HepG2 (cell line): ENCODE data around the gene KRT34. TPM values are rescaled to one million over a fixed set of nuclear protein-coding genes. Genes with fewer than 3 reads are reported as not detected.

ENCODE experiments used
- ARID3A ChIP-seq: IDR thresholded peaks from 2 replicates; pipeline ENCODE4 v1.6.1; 2012; ENCODE audit warnings: low read depth, low read length, improper control_type of control experiment
- ATAD3A ChIP-seq: sonication (generic); formaldehyde crosslinking; IDR thresholded peaks from 2 replicates; pipeline ENCODE4 v1.4.0; 2020; ENCODE audit warnings: missing genetic modification reagents
- FOXP1 ChIP-seq, 2 experiments: fragments of 450-650 bp in 1 of 2; IDR thresholded peaks; 2 replicates each; pipeline ENCODE4 v1.6.1; 2017 to 2018; ENCODE audit warnings: antibody characterized with exemption in 1 of 2
- IRF2 ChIP-seq: IDR thresholded peaks from 2 replicates; pipeline ENCODE4 v1.6.1; 2018; ENCODE audit warnings: missing genetic modification reagents, missing compliant biosample characterization
- KDM1A ChIP-seq: IDR thresholded peaks from 2 replicates; pipeline ENCODE4 v1.6.1; 2016; ENCODE audit warnings: missing compliant biosample characterization
- KMT2A ChIP-seq: sonication (generic); formaldehyde crosslinking; IDR thresholded peaks from 2 replicates; pipeline ENCODE4 v1.4.0; 2020; ENCODE audit warnings: missing genetic modification reagents
- NFE2L1 ChIP-seq: sonication (generic); formaldehyde crosslinking; IDR thresholded peaks from 2 replicates; pipeline ENCODE4 v1.4.0; 2020; ENCODE audit warnings: missing genetic modification reagents, mild to moderate bottlenecking, borderline replicate concordance
- NR2F6 ChIP-seq, 2 experiments: IDR thresholded peaks; 2 replicates each; pipeline ENCODE4 v1.6.1; 2016; ENCODE audit warnings: antibody characterized with exemption in 1 of 2, mild to moderate bottlenecking in 1 of 2
- RARG ChIP-seq: sonication (generic); formaldehyde crosslinking; IDR thresholded peaks from 2 replicates; pipeline ENCODE4 v1.4.0; 2020; ENCODE audit warnings: low read depth, mild to moderate bottlenecking, missing genetic modification reagents
- RORA ChIP-seq: sonication (generic); formaldehyde crosslinking; IDR thresholded peaks from 2 replicates; pipeline ENCODE4 v1.5.0; 2020; ENCODE audit warnings: mild to moderate bottlenecking, missing genetic modification reagents, moderate library complexity
- RXRA ChIP-seq: sonication (generic); formaldehyde crosslinking; IDR thresholded peaks from 2 replicates; pipeline ENCODE4 v1.5.1; 2020; ENCODE audit warnings: missing genetic modification reagents
- SOX5 ChIP-seq: IDR thresholded peaks from 2 replicates; pipeline ENCODE4 v1.6.1; 2016; ENCODE audit warnings: borderline replicate concordance
- TFE3 ChIP-seq: IDR thresholded peaks from 2 replicates; pipeline ENCODE4 v1.6.1; 2016
- ZNF263 ChIP-seq: sonication (generic); formaldehyde crosslinking; IDR thresholded peaks from 2 replicates; pipeline ENCODE4 v1.4.0; 2020; ENCODE audit warnings: missing genetic modification reagents
- ZNF503 ChIP-seq: sonication (generic); formaldehyde crosslinking; IDR thresholded peaks from 2 replicates; pipeline ENCODE4 v1.4.0; 2020; ENCODE audit warnings: missing genetic modification reagents
- ZNF644 ChIP-seq: IDR thresholded peaks from 2 replicates; pipeline ENCODE4 v1.6.1; 2016; ENCODE audit warnings: low read depth
- ZNF776 ChIP-seq: sonication (generic); formaldehyde crosslinking; IDR thresholded peaks from 2 replicates; pipeline ENCODE4 v1.4.0; 2020; ENCODE audit warnings: mild to moderate bottlenecking, missing genetic modification reagents
- ZNF792 ChIP-seq: IDR thresholded peaks from 2 replicates; pipeline ENCODE4 v1.6.1; 2016
- ZNF879 ChIP-seq: sonication (generic); formaldehyde crosslinking; IDR thresholded peaks from 2 replicates; pipeline ENCODE4 v1.8.1; 2023; ENCODE audit warnings: missing genetic modification reagents
- ZSCAN31 ChIP-seq: sonication (generic); formaldehyde crosslinking; IDR thresholded peaks from 2 replicates; pipeline ENCODE4 v1.5.0; 2020; ENCODE audit warnings: low read depth, mild to moderate bottlenecking, missing genetic modification reagents
- polyA plus RNA-seq, 8 experiments: library from polyadenylated mRNA; depleted of rRNA in 3 of 8; stranded (reverse) in 7 of 8; unstranded in 1 of 8; fragments of >200 nt; fragmentation: Illumina TruSeq in 4 of 8; extraction: Trizol in 4 of 8; gene quantifications; 2 replicates each; pipeline versions ENCODE4 v1.2.1 to v1.2.3, GENCODE V29; 2011 to 2016; ENCODE audit warnings: low read depth in 4 of 8, missing spikeins in 1 of 8, mixed read lengths in 1 of 8; ENCODE audit not compliant: insufficient read depth in 1 of 8
- total RNA-seq, 5 experiments: library from RNA; depleted of rRNA; stranded (reverse); fragments of >200 nt; fragmentation: Illumina TruSeq; extraction: Trizol; gene quantifications; 2 replicates each; pipeline ENCODE4 v1.2.3, GENCODE V29; 2016; ENCODE audit warnings: low read depth in 1 of 5
- TF ChIP-seq, protein P1 (sequence below): sonication (generic); formaldehyde crosslinking; IDR thresholded peaks from 2 replicates; pipeline ENCODE4 v1.4.0; 2020; ENCODE audit warnings: mild to moderate bottlenecking, missing genetic modification reagents

KRT34 gene
- total and polyA plus RNA-seq, 2 of the 13 experiments (the other 11 are each of a cell fraction or from before 2014, with no cell fraction given) = not detected

- TF ChIP-seq, protein P1, sequence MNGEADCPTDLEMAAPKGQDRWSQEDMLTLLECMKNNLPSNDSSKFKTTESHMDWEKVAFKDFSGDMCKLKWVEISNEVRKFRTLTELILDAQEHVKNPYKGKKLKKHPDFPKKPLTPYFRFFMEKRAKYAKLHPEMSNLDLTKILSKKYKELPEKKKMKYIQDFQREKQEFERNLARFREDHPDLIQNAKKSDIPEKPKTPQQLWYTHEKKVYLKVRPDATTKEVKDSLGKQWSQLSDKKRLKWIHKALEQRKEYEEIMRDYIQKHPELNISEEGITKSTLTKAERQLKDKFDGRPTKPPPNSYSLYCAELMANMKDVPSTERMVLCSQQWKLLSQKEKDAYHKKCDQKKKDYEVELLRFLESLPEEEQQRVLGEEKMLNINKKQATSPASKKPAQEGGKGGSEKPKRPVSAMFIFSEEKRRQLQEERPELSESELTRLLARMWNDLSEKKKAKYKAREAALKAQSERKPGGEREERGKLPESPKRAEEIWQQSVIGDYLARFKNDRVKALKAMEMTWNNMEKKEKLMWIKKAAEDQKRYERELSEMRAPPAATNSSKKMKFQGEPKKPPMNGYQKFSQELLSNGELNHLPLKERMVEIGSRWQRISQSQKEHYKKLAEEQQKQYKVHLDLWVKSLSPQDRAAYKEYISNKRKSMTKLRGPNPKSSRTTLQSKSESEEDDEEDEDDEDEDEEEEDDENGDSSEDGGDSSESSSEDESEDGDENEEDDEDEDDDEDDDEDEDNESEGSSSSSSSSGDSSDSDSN (CRISPR knock-in tag) = no peak
- TF ChIP-seq ZNF776 (CRISPR knock-in tag) (no peak), ZSCAN31 (CRISPR knock-in tag) (no peak), NR2F6 (IDR thresholded peaks at IDR 0.05) (peak; percentile 80), NR2F6 (CRISPR knock-in tag; IDR thresholded peaks at IDR 0.05) (peak; percentile 63; the same call in 1 of the 2 replicates), ZNF879 (no peak), NFE2L1 (CRISPR knock-in tag) (no peak), ZNF503 (CRISPR knock-in tag) (0 out of 2 replicates have a peak, but pooled peaks have one; percentile 53), ATAD3A (CRISPR knock-in tag) (no peak), RORA (CRISPR knock-in tag) (no peak), SOX5 (CRISPR knock-in tag) (peak; percentile 95), ARID3A (peak; percentile 39; the same call in 1 of the 2 replicates), KDM1A (CRISPR knock-in tag) (no peak), TFE3 (no peak), ZNF792 (CRISPR knock-in tag) (no peak), FOXP1 (IDR thresholded peaks at IDR 0.05) (no peak), FOXP1 (CRISPR knock-in tag; IDR thresholded peaks at IDR 0.05) (0 out of 2 replicates have a peak, but pooled peaks have one; percentile 41), ZNF263 (CRISPR knock-in tag) (no peak), RXRA (peak; percentile 85; the same call in 1 of the 2 replicates), KMT2A (no peak), RARG (no peak), ZNF644 (CRISPR knock-in tag) (peak; percentile 56; the same call in 1 of the 2 replicates), IRF2 (CRISPR knock-in tag) (no peak)
Measured at GRCh38 chr17:41404024-41404671, 22.0 kb upstream of the KRT34 start (continued).
